Upper lobe of right lung (tissue), 1 donor: ENCODE results near the gene G6PC3. TPM values are rescaled to one million over a fixed set of nuclear protein-coding genes. Genes with fewer than 3 reads are reported as not detected.

Experiments used
- ATAC-seq: fragments of 200-7000 bp; cut with Tn5 transposase; one replicate; pipeline ENCODE4 v1.9.1; 2020; ENCODE audit warnings: mild to moderate bottlenecking, moderate library complexity
- DNase-seq: peaks from one replicate; pipeline ENCODE4 v3.0.0-alpha.2; 2020
- H3K27ac ChIP-seq: fragments of 200-600 bp; one replicate; pipeline ENCODE4 v1.8.0; 2022
- H3K27me3 ChIP-seq: fragments of 200-600 bp; one replicate; pipeline ENCODE4 v1.8.0; 2022; ENCODE audit warnings: mild to moderate bottlenecking
- H3K36me3 ChIP-seq: fragments of 200-600 bp; one replicate; pipeline ENCODE4 v1.8.0; 2022
- H3K4me1 ChIP-seq: fragments of 200-600 bp; one replicate; pipeline ENCODE4 v1.8.0; 2022
- H3K4me3 ChIP-seq: fragments of 200-600 bp; one replicate; pipeline ENCODE4 v1.8.0; 2022; ENCODE audit warnings: mild to moderate bottlenecking
- H3K9me3 ChIP-seq: fragments of 200-600 bp; one replicate; pipeline ENCODE4 v1.8.0; 2022
- CTCF ChIP-seq: fragments of 200-600 bp; IDR thresholded peaks from one replicate; pipeline ENCODE4 v1.8.0; 2022; ENCODE audit warnings: antibody characterized with exemption
- intact Hi-C: fragments of 100-400 bp; cut with DNase I; formaldehyde crosslinking; loops from one replicate; pipeline ENCODE4 v1.11.0; 2022
- total RNA-seq: library from RNA; stranded (reverse); fragmentation: NEBNext Ultra II Directional; extraction: Animal tissue kit (Norgen Biotek cat#: 25700); gene quantifications from one replicate; pipeline ENCODE4 v1.2.1, GENCODE V29; 2021
- donor health status: DM: no; HTN: yes; CAD: no; lungs with severe emphysema.

G6PC3 gene
- total RNA-seq, 1 donor from 2014 or later: 39.7 TPM

DNA sequence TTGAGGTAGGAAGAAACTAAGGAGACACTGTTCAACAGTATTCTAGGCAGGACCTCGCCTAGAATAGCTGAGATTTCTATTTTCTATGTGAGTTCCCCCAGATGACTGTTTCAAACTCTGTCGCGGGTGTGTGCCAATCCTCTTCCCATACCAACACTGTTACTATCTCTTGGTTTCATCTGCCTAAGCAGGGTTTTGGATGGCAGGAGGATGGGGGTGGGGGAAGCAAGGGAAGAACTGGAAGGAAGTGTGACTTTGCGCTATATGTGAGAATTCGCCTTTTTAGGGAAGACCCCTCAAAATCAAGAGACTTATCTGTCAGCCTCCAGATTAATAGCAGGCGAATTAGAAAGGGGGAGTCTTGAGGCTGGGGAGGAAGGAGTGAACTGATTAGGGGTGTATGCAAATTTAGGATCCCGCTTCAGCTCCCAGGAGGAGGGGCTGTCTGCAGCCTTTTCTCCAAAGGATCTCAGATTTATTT, 521 bp upstream of the G6PC3 start:
- Histone ChIP-seq H3K9me3 (no peaks in the 10 kb centered on the region), H3K27ac (peak overlapping the region; percentile 85), H3K4me3 (peak overlapping the region; percentile 76), H3K4me1 (peaks cover 33% of the 10 kb centered on the region), H3K36me3 (peaks cover 10% of the 10 kb centered on the region), H3K27me3 (no peaks in the 10 kb centered on the region)
- no peak for DNase-seq
- ATAC-seq: no peak
- intact Hi-C loops: no loop called here
- no peak for TF ChIP-seq CTCF

DNA sequence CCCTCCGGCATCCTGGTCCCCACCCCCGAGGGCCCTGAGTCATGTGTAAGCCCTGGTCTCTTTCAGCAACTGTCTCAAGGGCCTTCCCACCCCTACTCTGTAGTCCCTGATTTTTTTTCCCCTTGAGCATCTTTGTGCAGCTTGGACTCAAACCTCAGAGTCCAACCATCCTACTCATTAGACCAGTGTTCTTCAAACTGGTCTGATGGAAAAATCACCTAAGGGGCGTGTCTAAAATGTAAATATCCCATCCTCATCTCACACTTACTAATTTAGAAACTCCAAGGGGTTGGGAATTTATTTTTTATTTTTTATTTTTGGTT, 624 bp downstream of the G6PC3 start:
- no peak for TF ChIP-seq CTCF
- peak overlapping the region; percentile 76 for H3K4me3 ChIP-seq
- no peak for ATAC-seq
- H3K9me3 ChIP-seq: no peaks in the 10 kb centered on the region
- intact Hi-C loops: no loop called here
- peaks cover 29% of the 10 kb centered on the region for H3K4me1 ChIP-seq
- H3K27ac ChIP-seq: peak overlapping the region; percentile 85
- DNase-seq: no peak
- no peaks in the 10 kb centered on the region for H3K27me3 ChIP-seq
- H3K36me3 ChIP-seq: peaks cover 21% of the 10 kb centered on the region

DNA sequence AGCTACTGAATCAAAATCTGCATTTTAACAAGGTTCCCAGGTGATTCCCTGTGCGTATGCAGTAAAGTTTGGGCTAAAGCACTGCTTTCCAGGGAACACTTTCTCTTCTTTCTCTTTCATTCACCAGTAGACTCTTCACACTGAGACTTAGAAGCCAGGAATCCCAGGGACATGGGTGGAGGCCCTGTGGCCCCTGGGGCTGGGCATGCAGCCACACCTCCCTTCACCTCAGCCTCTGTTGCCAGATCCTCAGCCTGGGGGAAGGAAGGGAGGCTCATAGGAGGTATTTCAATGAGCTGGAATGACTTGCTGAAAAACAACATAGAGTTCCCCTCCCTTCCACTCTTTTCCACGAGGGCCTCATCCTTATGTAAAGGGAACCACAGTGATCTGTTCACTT, 1.2 kb downstream of the G6PC3 start:
- H3K27ac ChIP-seq: peak overlapping the region; percentile 85
- ATAC-seq: no peak
- DNase-seq: no peak
- peaks cover 28% of the 10 kb centered on the region for H3K36me3 ChIP-seq
- peak overlapping the region; percentile 76 for H3K4me3 ChIP-seq
- H3K4me1 ChIP-seq: peaks cover 29% of the 10 kb centered on the region
- no peak for TF ChIP-seq CTCF
- H3K27me3 ChIP-seq: no peaks in the 10 kb centered on the region
- intact Hi-C loops: no loop called here
- H3K9me3 ChIP-seq: no peaks in the 10 kb centered on the region

DNA sequence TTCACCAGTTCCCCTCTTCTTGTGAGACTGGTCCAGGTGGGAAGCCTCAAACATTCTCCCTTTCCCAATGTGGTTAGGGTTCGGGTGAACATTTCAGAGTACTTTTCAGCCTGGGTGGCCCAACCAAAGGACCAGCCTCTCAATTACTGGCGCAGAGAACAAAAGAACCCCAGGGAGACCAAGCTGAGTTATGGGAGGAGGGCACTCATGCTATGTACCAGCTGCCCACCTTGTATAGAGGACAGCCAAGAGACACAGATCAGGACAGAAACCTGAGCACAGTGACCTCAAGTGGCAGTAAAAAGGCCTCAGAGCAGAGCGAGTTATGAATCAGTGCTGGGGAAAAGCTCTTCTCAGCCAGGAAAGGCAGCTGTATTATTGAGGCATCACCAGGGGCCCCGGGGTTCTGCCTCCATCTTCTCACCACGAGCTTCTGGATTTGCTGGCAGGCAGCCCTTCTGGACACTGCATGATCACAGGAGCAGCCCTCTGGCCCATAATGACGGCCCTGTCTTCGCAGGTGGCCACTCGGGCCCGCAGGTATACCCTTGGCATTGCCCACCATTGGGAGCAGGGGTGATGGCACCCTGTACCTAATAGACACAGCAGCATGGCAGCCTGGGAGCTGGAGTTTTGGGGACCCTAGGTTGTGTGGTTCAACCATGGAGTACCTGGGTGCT, 3.8 kb downstream of the G6PC3 start:
- peaks cover 52% of the 10 kb centered on the region for H3K36me3 ChIP-seq
- intact Hi-C loops: no loop called here
- H3K4me3 ChIP-seq: no peak overlapping the region
- no peaks in the 10 kb centered on the region for H3K9me3 ChIP-seq
- no peak for ATAC-seq
- H3K4me1 ChIP-seq: peaks cover 25% of the 10 kb centered on the region
- TF ChIP-seq CTCF: no peak
- H3K27me3 ChIP-seq: no peaks in the 10 kb centered on the region
- no peak for DNase-seq
- H3K27ac ChIP-seq: no peak overlapping the region

DNA sequence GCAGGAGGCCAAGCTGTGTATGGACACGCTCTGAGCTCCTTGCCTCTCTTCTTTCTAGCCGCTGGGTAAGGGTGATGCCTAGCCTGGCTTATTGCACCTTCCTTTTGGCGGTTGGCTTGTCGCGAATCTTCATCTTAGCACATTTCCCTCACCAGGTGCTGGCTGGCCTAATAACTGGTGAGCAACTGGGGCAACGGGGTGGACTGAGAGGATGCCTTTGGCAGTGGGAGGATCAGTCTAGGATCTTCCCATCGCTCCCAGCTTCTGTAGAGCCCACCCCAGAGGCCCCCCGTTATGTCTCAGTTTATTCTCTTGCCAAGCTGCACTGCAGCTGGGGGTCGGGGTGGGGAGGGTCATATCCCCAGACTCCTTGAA, 4.4 kb downstream of the G6PC3 start:
- Histone ChIP-seq H3K36me3 (peaks cover 58% of the 10 kb centered on the region), H3K9me3 (no peaks in the 10 kb centered on the region), H3K4me1 (peaks cover 24% of the 10 kb centered on the region), H3K4me3 (no peak overlapping the region), H3K27ac (no peak overlapping the region), H3K27me3 (no peaks in the 10 kb centered on the region)
- intact Hi-C loops: no loop called here
- TF ChIP-seq CTCF: no peak
- no peak for DNase-seq
- no peak for ATAC-seq
